DLD1 (cell line): Measurements from ENCODE around the gene TTLL5.

Source experiments
- in situ Hi-C: cut with HindIII; loops from 2 replicates; pipeline ENCODE4 v1.10.0; 2017; ENCODE audit warnings: low sequenced_read_pairs

The TTLL5 gene

DNA sequence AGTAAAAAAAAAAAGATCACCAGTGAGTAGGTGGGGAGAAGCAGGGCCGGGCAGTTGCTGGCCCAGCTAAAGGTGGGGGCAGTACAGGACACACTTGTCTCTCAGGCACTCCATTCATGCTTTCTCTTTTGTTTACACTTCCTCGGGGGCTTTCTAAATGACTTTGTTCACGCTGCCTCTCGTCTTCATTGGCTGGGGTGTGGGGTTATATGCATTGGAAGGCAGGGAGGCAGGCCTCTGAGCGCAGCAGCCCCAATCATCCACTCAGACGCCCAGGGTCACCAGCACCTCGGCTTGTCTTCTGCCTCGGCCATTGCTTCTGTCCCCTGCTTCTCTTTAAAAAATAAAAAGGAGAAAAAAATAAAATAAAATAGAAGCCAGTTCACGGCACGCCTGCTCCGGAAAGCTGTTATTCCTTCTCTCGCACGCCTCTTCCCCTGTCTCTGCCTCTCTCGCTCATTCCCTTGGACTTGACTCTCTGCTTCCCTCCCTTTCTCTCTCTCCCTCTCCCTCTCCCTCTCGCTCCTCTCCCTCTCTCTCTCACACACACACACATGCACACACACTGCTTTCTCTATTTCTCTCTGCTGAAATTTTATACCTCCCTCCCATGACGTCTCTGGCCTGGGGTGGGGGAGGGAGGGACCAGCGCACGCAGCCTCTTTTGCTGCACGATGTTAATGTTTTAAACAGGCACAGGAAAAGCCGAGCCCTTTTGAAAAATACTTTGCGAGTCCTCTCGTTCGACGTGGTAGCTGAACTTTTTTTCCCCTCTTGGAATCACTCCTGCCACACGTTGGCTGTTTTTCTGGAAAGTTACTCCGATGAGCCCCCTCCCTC, 320.6 kb downstream of the TTLL5 start, which contains the start of gene TGFB3:
TGFB3 (minus strand) TSS at position 570 of the 840 bp plus-strand sequence. CDS start 1,102 bp downstream, outside the sequence.
- in situ Hi-C loops = no loop called here

DNA sequence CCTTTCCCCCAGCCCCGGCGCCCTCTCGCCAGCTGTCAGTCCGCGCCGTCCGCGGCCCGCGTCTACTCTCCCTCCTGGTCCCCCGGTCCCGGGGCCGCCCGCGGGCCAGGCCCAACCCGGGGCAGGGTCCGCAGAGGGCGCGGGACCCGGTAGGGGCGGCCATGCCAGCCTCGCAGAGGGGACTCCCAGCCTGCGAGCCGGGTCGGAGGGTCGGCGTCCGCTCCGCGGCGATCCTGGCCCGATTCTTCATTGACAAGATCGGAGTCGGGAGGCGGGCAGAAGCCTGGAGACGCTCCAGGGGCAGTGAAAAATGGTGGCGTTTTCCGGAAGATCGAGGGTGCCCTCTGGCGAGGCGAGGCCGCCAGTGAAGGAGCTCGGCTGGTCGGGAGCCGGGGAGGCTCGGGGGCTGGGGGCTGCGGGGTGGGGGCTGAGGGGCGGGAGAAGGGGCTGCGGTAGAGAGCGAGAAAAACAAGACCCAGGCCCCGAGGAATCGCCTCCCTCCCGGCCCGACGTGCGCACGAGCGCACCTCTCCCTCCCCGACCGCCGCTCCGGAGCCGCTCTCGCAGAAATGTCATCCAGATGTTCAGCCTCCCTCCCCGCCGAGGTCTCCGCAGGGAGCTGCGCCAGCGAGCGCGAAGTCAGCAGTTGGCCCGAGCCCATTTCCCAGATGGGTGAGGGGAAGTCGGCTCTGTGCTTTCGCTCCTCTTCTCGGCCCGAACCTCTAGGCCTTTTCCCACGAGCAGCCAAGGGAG, 321.4 kb downstream of the TTLL5 start:
- in situ Hi-C loops = no loop called here

DNA sequence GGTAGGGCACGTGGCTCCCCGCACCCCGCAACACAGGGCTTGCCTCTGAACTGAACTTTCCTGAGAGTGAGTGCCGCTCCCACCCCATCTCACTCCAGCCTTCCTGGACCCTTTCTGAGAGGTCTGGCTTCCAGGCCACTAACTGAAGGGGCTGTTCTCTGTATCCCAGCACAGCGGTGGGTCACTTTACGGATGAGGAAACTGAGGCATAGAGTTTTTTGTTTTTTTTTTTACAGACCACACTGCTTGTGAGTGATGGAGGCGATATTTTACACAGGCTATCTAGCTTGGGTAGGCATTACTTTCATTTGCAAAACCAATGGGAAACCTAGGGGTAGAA, 321.9 kb downstream of the TTLL5 start:
- in situ Hi-C loops = no loop called here

DNA sequence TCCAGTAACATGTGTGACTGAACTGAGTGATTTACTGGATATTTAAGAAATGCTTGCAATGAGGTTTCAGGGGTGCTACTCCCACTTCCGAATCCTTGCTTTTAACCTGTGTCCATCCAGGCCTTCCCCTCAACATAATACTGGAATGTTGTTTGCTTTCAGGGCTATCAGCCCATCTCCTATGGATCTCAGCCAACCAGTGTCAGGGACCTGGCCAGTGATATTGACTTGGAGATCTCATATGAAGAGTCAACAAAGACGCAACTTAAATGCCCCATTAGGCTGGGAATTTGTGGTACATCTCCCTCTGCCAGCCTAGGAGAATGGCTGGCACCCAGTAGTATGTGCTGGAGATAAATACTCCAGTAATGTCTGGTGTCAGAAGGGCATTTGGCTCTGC, 323.6 kb downstream of the TTLL5 start:
- in situ Hi-C loops = no loop called here

DNA sequence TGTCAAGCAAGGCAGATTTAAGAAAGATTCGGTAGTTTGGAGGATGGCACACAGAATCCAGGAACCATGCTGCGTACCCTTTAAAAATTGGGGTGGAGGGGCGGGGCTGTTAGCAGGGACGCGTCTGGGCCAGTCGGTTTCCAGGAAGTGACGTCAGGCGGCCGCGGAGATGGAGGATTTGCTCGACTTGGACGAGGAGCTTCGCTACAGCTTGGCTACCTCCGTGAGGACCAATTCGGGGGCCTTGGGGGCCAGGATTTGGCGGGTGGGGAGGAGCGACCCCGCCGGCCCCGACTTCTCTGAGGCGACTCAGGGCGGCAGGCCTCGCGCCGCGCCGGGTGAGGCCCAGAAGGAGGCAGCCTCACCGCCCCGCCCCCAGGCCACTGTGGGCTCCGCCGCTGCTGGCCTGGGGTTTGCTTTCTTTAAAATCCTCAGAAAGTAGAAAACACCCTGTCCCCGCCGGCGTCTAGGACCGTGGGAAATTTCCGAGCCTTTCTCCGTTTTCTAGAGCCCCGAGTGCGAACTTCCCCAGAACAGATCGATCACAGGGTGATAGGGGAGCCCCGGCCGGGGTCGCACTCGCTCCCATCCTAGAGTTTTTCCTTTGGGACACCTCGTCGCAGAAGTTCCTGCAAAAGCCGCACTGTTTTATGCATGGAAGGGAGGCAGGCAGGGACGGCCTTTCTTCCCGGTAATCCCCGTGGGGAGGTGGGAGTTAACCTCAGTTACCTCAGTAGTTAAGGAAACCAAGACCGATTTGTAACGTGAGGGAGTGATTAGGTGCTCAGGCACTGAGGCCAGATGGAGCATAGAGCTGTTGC, 324.8 kb downstream of the TTLL5 start, which contains the start of gene IFT43:
IFT43 (plus strand) TSS at position 146 of the 821 bp plus-strand sequence; CDS start at position 170, 24 bp downstream.
- in situ Hi-C loops = no loop called here

DNA sequence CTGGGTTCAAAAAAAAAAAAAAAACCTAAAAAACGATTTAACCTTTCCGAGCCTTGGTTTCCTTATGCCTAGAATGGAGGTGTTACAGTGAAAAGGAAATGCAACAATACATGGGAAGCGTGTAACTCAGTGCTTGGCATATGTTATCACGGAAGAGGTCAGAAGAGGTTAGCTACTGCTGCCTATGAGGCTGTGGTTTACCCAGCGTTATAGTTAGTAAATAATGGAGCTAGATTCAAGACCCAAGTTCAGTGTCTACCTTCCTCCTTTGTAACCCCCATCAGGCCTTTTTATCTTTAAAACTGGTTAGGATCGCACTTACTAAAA, 325.4 kb downstream of the TTLL5 start:
- in situ Hi-C loops = no loop called here

DNA sequence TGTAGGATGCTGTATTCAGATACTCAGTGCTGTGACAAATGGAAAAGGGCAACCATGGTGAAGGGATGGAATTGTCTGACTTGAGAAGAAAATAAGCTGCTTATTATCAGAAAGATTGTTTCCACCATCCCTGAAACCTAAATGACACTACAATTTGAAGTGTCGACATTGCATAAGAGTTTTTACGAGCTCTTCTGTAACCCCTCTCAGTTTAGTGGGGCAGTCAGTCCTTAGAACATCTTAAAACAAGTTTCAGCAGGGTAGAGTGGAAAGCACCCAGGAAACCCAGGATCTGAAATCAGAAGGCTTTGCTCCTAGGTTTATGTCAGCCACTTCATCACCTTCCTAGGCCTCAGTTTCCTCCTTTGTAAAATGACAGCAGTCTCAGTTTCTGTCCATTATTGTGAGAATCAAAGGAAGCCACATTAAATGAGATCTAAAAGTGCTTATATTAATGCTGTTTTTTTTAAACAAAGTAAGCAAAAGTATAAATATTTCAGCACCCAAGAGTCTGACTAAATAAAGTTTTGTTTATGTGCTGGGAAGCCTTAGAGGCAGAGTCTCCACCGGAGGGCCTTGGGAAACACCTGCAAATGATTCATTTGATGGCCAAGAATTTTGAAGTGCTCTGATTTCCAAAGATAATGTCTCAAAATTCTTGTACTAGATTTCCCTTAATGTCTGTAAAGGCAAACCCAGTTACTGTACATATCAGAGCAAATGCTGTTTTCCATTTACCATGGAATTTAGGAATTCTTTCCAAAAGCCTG, 326.3 kb downstream of the TTLL5 start:
- in situ Hi-C loops = no loop called here

DNA sequence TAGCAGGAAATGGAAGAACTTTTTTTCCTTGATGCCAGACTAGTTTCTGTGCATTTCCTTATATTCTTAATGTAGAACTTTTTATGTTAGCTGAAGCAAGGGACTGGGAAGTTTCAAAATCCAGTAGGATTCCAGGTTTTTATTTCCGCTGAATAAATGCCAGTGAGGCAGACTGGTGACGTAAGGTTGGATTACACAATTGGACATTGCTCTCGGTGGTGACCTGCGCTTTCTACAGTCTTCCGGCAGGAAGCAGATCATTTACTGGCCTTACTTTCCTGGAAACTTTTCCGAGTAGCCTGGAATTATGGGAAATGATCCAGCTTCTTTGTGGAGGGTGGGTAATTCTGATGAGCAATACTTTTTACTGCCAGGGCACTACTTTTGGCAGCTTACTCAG, 328.1 kb downstream of the TTLL5 start:
- in situ Hi-C loops = no loop called here

DNA sequence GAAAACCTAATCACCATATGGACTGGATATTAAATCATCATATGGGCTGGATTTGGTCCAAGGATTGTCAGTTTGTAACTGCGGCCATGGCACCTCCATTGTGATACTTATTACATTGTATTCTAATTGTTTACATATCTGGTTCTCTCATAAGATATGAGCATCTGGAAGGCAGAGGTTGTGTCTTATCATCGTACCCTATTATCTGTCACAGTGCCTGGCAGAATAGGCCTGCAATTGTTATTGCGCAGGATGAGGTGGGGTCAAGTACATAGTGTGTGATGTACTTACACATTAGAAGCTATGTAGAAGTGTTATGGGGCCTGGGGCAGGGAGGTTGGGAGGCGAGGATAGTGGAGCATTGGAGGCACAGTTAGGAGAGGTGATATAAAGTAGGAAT, 329.3 kb downstream of the TTLL5 start:
- in situ Hi-C loops = no loop called here

DNA sequence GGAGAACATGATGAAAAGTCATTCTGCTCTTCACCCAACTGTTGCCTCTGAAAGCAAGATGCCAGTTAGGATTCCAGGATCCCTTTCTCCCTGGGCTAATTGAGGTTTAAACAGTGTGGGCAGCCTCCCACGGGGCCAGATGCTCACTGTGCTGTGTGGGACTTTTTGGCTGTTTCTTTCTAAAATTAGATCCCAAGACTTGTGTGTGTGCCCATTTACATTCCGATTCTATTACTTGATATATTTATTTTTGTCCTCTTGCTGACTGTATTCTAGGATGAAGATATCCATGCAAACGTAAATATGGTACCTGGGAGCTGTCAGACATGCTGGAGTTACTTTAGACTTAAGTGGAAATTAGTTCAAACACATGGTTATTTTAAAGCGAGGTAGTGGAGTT, 330.7 kb downstream of the TTLL5 start:
- in situ Hi-C loops = no loop called here

DNA sequence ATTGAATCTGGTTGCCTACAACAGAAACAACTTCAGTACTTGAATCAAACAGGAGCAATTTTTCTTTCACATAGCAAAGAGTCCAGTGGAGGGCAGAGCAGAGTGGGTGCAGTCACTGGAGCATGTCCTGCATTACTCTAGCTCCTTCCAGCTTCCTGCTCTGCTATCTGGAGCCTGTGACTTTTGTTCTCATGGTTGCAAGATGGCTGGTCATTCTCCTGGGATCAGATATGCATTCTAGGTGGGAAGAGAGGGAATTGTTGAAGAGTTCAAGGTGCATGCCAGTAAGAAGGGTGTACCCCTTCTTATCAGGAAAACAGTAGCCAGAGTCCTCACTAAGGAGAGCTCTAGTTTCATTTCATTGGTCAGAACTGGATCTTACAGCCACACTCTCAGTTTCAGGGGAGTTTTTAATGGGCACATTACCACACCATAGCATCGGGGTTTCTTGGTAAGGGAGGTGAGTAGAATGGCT, 332.6 kb downstream of the TTLL5 start:
- in situ Hi-C loops = no loop called here

DNA sequence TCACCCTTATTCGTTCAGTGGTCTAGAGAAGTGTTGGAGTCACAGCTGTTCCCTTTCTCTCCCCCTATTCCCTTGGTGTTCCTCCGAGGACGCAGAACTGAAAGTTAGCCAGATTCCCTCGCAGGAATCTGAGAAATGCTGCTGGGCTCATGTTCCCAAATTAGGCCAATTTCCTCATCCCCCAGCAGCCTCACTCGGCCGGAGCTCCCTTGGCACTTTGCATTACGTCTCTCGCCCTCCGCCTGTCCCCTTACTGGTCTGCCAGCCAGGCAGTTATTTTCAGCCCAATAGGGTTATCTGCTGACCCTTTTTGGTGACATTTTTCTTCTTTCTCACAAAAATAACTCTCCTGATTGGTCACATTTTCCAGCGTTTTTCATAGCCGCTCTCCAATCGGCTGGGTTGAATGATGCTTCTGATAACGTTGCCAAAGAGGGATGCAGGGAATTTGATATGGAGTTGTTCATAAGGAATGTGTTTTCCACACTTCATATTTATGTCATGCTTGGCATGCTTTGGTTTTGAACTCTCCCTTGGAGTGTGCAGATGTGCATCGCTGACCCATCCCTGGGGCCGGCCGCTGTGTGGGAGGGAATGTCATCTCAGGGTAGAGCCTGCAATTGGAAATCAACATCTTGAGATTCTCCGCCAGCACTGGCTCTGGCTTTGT, 334.5 kb downstream of the TTLL5 start:
- in situ Hi-C loops = no loop called here

DNA sequence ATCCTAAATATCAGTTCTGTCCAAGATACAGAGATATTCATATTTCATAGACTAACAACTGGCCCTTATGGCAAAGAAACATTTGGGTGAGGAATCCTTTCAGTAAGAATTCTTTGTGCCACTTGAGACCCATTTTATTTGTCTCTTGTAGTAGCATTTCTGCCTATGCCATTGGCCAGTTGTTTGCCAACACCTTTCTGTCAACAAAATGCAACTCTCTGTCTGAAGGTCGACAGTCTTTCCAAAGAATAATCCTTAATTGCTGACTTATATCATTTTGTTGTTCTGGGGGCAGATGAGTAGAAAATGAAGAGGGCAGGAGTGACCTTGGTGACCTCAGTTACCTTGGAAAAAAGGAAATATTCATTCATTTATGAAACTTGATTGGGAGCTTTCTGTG, 335.4 kb downstream of the TTLL5 start:
- in situ Hi-C loops = no loop called here

DNA sequence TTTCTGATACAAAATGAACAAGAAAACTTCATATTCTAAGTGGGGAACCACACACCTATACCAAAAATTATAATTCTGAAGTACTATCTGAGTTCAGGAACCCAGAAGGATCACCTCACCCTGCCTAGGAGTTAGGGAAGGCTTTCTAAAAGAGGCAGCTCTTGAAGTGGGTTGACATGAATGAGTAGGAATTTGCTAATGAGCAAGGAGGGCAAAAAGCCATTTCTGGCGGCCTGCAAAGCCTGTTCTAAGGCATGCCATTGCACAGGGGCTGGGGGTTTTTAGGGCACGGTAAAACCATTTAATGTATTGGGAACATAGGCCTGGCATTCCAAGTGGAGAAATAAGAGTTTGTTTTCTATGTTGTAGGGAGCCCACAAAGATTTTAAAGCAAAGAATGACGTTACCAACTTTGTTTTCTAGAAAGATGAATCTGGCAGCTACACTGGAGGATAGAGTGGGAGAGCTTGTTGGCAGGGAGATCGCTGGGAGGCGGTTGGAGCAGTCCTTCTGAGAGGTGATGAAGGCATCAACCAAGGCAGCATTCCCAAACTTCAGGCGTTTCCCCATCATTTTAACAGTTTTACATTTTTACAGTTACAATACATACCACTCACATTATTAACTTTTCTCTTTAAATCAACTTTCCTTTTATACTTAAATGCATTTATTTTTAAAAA, 338.6 kb downstream of the TTLL5 start:
- in situ Hi-C loops = no loop called here

DNA sequence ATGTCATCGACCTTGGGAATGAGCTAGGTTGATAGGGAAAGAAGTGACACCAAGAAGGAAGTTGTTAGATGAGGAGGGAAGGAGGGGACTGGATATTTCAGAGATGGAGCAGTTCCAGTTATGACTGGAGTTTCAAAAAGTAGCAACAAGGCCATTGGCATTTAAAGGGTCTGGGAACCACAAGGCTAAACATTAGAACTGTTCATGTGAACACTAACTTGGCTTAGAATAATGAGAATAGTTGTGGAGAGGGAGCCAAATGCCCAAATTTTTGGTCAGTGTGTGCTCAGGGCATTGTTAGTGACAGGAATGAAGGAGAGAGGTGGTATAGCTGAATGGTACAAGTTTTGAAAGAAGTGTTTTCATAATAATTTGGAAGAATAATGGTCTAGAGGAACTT, 341.3 kb downstream of the TTLL5 start:
- in situ Hi-C loops = no loop called here
